NCI-H2107 treated with DMSO at 0.1 percent for 48 hours (cell line): ENCODE measurements around the gene GPSM1.

Experiments
- DNase-seq: peaks from one replicate; lab custom pipeline; 2025; ENCODE audit not compliant: unreplicated experiment; lab: John Stamatoyannopoulos, UW

The GPSM1 gene

DNA sequence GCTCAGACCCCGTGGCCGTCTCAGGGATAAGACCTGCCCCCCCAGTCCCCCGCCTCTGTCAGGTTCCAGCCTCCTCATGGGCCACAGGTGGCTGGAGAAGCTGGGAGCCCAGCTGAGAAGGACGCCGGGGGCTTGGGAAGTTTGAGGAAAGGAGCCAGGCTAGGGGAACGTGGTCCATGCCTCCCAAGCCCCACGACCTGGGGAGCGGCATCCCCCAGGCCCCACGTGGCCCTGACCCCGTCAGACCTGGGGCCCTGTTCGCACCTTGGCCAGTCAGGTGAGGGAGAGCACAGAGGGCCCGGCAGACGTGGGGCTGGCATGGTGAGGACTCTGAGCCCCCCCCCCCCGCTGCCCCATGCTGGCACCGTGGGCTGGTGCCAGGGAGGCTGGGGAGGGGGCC lies 3.7 kb downstream of the GPSM1 start:
- no peak for DNase-seq

DNA sequence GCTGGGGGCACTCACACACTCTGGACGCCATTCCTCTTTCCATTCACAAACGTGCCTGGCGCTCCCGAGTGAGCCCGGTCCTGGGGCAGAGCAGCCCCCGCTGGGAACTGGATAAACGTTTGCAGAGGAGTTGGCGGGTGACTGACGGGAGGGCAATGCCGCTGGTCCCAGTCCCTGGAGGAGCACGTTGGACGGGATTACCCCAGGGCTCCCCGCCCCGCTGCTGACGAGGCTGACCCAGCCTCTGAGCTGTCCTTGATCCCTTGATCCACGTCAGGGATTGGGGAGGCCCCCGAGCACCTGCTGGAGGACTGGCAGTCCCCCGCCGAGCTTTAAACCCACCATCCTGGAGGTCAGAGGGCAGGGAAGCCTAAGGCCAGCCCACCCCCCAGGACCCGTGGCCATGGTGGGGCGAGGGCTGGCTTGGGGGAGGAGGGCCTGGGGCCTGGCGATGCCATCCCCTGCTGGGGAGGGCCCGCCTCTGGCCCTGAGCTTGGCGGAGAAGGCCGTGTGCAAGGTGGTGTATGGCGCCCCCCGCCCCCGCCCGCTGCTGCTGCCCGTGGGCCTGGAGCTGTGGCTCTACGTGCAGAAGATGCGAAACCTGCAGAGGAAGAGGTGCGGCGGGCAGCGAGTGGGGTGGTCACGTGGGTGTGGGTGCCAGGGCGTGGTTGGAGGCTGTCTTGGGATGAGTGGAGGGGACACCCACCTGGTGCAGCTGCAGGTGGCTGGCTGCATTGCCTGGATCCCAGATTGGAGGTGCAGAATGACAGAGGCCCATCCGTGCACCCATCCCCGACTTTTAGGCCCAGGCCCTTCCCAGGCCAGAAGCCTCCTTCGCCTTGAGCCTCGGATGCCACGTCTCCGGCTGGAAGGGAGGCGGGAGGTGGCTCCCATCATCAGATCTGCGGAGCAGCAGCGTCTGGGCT lies 4.5 kb downstream of the GPSM1 start:
- DNase-seq, result no peak

DNA sequence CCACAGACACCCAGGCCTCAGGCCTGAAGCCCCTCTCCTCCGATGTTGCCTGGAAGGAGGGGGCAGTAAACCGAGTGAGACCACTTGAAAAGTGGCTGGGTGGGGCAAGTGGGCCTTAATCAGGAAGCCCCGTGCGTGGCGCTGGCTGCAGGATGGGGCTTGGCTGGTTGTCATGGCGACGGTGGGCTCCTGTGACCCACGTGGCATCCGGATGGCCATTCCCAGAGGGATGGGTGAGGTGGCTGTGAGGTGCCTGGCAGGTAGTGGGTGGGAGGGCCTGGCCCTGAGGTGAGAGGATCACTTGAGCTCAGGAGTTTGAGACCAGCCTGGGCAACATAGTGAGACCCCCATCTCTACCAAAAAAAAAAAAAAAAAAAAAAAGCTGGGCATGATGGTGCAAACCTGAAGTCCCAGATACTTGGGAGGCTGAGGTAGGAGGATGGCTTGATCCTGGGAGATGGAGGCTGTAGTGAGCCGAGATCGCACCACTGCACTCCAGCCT lies 5.2 kb downstream of the GPSM1 start:
- DNase-seq, result no peak

DNA sequence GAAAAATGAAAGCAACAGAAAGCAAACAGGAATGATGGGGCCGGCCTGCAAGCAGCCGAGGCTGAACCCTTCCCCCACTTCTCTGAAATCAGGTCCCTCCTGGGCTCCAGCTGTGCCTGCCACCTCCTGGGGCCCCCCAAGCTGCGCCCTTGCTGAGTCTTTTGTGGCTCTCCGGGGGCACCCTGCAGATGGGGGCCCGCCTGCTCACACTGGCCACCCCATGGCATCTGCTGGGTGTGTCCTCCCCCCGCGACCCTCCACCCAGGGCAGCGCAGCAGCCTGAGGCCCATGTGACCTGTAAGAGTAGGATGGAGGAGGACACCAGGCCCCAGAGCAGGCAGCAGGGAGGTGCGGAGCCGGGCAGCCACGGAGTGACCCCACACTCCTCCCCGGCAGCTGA lies 5.7 kb downstream of the GPSM1 start:
- no peak for DNase-seq

DNA sequence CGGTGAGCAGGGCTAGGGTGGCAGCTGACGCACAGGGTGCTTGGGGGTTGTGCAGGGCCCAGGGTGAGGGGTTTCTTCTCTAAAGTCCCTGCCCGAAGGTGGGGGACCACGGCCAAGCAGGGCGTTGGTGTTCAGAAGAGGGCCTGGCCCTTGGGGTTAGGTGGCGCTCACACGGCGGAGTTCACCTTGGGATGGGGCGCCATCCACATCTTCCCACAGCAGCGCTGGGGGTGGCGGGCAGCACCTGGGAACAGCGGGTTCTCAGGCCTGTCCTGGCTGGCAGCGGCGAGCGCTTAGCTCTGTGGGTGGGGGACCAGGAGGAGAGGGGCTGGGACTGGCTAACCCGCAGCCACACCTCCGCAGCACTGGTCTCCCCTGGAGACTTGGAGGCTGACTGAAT lies 6.1 kb downstream of the GPSM1 start:
- no peak for DNase-seq

DNA sequence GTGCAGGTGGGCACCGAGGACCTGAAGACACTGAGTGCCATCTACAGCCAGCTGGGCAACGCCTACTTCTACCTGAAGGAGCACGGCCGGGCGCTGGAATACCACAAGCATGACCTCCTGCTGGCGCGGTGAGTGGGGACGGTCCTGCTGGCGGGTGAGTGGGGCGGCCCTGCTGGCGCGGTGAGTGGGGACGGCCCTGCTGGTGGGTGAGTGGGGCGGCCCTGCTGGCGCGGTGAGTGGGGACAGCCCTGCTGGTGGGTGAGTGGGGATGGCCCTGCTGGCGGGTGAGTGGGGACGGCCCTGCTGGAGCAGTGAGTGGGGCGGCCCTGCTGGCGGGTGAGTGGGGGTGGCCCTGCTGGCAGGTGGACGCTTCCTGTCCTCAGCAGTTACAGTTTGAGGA lies 7.2 kb downstream of the GPSM1 start:
- DNase-seq, result no peak

DNA sequence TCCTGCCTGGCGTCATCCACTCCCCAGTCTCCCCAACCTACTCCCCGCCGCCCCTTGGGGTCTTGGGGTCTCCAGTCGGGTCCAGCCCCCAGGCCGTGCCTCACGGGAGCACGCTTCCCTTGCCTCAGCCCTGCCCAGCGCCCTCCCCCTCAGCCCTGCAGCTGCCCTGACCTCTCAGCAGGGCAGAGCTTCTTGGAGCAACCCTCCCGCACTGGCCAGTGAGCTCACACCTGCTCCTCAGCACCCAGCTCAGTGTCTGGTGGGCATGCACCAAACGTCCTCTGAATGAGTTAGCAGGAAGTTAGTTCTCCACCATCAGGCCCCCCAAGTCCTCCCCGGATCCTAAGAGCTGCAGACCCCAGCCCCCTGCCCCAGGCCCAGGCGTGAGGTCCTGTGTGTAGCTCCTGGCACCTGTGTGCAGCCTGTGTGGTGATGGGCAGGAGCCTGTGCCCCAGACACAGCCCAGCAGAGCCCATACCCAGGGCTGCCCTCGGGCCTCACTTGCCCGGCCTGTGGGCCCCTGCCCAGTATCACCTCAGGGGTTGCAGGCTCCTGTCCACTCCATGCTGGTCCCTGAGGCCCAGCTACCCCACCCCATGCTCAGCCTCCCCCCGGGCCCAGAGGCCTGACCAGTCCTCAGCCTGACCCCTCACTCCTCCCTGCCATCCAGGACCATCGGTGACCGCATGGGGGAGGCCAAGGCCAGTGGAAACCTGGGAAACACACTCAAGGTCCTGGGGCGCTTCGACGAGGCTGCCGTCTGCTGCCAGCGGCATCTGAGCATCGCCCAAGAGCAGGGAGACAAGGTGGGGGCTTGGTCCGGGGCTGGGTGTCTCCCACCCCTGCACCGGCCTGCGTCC lies 8.2 kb downstream of the GPSM1 start:
- no peak for DNase-seq

DNA sequence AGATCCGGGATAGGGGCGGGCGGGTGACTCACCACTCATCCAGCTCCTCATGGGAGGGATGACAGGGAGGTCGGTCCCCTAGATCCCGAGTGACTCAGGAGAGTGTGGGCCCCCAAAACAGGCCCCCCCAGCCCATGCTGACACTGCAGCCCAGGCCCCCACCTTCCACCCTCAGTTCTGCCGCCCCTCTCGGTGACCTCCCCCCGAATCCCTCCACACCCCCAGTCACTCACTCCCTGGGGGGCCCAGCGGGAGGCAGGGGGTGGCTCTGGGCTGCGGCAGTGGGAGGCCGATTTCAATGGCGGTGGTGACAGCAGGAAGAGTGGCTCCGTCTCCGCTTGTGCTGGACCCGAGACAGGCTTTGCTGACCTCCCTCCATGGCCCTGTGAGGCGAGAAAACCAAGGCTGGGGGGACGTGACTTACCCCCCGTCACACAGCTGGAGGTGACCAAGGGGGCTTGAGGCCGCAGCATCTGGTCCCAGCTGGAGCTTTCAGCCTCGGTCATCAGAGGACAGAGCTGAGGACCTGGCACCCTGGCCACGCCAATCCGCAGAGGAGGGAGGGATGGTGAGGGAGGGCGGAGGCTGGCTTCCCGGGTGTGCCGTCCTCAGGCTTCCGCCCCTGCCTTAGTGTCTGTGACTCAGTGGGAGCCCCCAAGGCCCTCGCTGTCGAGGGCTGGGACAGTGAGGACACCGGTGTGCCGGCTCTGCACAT lies 9.0 kb downstream of the GPSM1 start:
- DNase-seq, result no peak

DNA sequence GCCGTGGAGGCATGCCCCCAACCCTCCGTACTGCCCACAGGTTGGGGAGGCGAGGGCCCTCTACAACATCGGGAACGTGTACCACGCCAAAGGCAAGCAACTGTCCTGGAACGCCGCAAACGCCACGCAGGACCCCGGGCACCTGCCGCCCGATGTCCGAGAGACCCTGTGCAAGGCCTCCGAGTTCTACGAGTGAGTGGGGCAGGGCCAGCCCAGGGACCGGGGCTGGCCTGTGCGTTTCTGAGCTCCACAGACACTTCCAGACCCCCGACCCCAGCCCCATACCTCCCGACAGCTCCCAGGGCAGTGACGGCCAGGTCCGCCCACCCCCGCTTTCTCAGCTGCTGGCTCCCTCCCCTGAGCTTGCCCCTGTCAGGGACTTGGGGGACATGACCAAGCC lies 9.5 kb downstream of the GPSM1 start:
- no peak for DNase-seq

DNA sequence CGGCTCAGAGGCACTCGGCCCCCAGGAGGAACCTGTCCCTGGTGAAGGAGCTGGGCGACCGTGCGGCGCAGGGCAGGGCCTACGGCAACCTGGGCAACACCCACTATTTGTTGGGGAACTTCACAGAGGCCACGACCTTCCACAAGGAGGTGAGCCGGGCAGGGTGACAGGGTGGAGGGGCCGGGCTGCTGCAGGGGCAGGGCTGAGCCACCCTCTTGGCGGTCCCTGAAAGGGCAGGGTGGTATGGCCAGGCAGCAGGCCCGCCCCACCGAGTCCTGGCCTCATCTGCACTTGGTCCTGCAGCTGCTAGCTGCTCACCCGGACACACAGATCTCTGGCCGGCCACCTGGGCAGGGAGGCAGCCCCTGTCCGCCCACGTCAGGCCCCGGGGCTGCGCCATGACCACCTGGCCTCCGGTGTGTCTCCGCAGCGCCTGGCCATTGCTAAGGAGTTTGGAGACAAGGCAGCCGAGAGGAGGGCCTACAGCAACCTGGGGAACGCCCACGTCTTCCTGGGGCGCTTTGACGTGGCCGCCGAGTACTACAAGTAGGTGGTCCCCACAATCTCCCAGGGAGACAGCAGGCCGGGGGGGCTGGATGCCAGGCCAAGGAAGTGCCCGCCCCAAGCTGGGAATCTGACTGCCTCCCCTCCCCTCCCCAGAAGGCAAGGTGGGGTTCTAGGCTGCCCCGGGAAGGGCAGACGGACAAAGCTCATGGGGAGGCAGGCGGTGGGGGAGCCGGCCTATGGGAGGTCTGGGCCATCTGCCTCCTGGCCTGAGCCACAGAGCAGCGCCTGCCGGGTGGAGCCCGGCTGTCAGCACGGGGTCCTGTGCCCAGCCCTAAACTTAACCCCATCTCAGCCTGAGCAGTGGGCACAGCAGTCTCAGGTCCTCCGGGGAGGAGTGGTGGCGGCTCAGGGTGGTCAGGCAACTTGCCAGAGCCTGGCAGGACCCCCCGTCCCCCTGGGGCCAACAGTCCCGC lies 10.4 kb downstream of the GPSM1 start:
- DNase-seq, result no peak

DNA sequence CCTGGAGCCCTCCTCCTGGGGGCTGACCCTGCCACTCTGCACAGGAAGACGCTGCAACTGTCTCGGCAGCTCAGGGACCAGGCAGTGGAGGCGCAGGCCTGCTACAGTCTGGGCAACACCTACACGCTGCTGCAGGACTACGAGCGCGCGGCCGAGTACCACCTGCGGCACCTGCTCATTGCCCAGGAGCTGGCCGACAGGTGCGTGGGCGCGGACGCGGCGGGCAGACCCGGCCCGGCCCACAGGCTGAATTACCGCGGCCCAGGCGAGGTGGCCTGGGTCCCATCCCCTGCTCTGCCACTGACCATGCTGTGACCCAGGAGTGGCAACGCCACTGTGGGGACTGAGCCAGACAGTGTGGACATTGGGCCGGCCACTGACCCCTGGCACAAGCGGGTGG lies 11.2 kb downstream of the GPSM1 start:
- no peak for DNase-seq

DNA sequence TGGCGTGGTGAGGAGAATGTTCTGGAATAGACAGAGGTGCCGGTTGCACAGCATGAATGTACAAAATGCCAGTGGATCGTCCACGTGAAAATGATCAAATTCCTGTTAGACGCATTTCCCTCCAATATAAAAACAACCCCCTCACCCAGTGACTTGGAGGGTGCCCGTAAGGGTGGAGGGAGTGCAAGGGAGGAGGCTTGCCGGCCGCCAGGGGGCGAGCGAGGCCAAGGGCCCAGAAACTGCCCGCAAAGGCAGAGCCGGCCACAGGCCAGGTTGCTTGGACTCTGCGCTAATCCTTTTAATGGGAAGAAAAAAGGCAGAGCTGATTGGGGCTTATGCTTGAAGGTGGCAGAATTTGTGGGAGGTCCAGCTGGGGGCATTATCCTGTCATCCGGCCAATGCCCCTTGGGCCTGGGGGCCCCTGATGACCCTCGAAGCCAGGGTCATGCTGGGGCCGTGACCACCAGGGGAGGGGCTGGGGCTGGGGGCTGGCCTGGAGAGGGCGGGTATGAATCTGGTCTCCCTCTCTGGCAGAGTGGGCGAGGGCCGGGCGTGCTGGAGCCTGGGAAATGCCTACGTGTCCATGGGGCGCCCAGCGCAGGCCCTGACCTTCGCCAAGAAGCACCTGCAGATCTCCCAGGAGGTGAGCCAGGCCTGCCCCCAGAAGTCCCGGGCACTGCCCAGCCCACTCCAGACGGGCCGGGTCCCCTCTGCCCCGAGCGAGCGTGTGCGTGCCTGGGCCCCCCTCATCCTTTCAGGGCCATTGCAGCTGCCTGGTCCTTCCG lies 12.0 kb downstream of the GPSM1 start:
- DNase-seq, result no peak

DNA sequence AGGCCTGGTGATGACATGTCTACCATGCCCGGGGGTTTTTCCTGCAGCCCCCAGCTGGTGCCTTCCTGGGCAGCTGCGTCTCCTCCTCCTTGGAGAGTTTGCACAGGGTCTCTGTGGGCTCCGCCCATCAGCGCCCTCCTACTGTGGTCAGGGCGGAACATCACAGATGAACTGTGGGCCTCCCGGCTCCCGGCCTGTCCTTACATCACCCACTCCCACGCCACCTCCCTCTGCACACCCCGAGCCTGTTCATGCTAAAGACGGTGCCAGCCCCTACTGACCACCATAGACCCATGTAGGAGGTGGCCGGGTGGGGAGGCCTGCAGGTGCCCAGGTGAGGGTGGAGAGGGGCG lies 12.6 kb downstream of the GPSM1 start:
- no peak for DNase-seq

DNA sequence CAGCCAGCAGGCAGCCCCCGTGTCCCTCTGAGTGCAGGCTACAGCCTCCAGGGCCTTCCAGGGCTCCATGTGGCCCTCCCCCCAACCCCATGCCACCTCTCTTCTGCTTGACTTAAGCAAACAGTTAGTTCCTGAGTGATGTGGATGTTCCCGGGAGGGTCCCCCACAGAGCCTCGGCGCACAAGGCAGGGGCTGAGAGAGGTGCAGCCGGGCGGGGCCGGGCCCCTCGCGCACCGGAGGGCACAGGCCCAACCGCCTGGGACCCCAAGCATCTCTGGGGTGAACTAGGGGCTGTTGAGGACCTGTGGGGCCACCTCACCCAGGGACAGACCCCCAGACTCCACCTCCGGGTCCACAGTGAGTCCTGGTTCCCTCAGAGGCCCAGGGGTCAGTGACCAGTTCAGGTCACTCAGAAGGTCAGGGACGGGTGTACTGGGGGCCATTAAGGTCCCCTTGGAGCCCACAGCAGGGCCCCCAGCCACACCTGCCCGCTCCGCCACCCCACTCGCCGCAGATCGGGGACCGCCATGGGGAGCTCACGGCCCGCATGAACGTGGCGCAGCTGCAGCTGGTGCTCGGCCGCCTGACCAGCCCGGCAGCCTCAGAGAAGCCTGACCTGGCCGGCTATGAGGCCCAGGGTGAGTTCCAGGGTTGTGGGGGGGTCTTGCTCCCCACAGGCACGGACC lies 13.2 kb downstream of the GPSM1 start:
- DNase-seq, result no peak

DNA sequence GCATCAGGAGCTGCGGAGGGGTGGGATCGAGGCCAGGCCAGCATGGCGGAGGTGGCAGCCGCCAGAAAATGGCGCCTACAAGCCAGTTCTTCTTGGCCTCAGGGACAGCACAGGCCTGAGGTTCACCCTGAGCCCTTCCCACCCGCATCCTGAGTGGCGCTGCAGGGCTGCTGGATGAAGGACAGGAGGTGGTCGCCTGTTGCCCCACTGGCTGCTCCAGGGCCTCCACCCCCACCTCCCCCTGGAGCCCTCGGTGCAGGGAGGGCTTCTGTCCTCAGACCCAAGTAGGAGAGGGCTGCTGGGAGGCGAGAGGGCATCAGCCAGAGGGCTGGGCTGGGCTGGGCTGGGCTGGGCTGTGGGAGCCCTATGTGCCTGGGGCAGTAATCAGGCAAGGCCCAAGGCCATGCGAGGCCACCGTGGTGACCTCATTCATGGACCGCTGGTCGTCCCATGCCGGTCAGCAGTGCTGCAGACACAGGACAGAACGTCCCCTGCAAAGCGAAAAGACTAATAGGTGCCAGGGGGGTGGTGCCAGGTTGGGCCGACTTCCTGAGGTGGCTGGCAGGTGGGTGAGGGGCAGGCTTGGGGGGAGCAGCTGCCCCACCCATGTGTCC lies 13.8 kb downstream of the GPSM1 start:
- no peak for DNase-seq

DNA sequence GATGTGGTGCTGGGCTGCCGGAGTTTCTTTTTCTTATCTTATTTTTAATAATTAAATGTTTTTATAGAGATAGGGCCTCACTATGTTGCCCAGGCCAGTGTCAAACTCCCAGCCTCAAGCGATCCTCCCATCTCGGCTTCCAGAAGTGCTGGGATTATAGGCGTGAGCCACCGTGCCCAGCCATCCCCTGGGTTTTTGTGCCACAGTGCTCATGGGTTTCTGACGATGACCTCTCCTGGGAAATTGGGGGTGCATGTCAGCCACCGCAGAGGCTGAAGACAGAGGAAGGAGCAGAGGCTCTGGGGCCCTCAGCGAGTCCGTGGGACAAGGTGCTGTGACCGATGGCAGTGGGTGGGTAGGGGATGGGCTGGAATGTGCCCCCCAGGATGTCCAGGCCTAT lies 14.4 kb downstream of the GPSM1 start:
- DNase-seq, result no peak

DNA sequence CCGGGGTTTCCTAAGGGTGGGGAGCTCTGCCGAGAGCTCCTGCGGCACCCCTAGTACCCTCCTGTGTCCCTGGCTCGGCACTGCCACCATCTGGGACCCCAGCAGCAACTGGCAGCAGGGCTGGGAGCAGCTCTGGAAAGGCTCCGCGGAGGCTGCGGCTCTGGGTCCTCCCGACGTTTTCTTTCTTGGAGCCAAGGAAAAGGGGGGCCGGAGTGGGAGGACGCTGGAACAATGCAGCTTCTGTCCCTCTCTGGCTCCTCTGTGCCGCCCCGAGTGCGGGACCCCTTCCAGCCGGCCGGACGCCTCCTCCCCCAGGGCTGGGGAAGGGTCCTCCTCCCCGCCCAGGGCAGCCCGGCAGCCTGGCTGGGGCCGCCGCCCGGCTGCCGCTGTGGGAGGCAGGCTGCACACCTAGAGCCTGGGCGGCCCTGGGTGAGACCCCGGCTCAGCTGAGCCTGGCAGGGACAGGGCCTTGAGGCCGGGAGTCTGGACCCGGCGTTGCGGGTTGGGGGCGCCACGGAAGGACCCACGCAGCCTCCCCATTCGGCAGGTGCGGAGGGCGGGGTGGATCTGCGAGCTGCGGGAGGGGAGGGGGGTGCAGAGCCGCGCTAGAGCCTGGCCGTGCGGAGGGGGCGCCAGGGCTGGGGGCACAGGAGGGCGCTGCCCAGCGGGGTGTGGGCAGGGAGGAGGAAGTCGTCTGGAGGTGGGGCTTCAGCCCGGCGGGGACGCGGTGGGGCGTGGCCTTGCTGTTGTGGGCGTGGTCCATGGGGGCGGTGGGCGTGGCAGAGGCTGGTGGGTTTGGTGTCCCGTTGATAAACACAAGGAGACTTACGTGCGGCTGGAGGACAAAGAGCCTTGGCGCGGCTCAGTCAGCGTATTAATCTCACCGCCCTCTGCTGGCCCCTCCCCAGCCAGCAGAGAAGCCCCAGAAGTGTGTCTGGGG lies 15.1 kb downstream of the GPSM1 start:
- no peak for DNase-seq
